GM19193 (cell line): ENCODE measurements around the gene ECM1.

ENCODE experiments used
- POLR2A ChIP-seq: IDR thresholded peaks from 4 replicates; pipeline ENCODE4 v1.6.1; 2011; ENCODE audit not compliant: insufficient read depth, insufficient read length; ENCODE audit errors: extremely low read depth

Gene ECM1

GRCh38 chr1:150525348-150525747, 17.4 kb downstream of the ECM1 start:
- no peak for TF ChIP-seq POLR2A

DNA sequence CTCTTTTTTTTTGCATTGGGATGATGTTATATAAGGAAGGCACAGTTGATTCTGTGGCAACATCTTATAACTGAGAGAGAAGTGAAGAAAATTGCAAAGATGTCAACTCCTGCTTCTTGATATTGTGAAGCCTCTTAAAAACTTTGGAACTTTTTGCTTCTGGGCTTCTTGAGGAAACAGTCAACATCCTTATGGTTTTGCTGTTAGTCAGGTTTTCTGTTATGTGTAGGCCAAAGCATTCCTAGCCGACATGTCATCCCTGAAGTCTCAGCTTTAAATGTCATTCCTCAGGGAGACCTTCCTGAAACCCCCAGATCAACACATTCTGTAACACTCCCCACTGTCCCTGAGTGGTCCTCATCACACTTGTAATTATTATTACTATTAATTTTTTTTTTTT, 20.3 kb downstream of the ECM1 start:
- TF ChIP-seq POLR2A: no peak

DNA sequence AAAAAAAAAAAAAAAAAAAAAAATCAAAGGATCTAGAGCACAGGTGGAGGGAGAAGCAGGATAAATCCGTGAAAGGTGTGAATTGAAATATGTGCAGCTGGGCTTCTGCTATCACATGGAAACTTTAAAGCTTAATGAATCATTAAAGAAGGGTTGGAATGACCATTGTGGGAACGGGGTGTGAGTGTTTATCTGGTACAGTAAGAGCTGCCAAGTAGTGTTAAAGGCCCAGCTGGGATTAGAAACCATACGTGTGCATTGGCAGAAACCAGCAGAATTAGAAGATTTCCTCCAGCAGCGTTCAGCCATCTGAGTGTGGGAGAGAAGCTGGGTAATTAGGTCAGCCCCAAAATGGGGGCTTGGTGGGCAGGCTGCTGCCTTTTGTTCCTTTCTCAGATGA, 21.1 kb downstream of the ECM1 start:
- TF ChIP-seq POLR2A: no peak

GRCh38 chr1:150530491-150531159, 22.7 kb downstream of the ECM1 start:
- TF ChIP-seq POLR2A: no peak

DNA sequence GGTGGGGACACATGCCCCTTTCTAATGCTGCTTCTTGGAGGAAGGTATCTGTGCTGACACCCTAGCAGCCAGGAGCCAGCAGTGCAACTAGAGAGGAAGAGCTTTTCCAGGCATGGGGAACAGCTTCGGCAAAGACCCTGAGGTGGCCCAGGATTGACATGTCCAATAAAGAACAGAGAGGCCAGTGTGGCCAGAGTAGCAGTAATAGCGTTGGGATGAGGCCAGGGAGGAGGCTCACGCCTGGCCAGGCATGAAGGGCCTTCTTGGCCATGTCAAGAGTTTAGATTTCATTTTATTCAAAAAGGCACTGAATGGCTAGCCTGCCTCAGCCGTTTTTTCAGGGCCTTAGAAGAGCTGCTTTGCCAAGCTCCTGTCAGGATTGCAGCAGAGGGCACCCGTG, 25.0 kb downstream of the ECM1 start:
- TF ChIP-seq POLR2A: no peak

- TF ChIP-seq POLR2A: no peak
Measured at GRCh38 chr1:150534002-150534401, 26.1 kb downstream of the ECM1 start.

- no peak for TF ChIP-seq POLR2A
Measured at GRCh38 chr1:150535511-150536287, 27.8 kb downstream of the ECM1 start.

GRCh38 chr1:150536836-150537731, 29.2 kb downstream of the ECM1 start:
- no peak for TF ChIP-seq POLR2A

DNA sequence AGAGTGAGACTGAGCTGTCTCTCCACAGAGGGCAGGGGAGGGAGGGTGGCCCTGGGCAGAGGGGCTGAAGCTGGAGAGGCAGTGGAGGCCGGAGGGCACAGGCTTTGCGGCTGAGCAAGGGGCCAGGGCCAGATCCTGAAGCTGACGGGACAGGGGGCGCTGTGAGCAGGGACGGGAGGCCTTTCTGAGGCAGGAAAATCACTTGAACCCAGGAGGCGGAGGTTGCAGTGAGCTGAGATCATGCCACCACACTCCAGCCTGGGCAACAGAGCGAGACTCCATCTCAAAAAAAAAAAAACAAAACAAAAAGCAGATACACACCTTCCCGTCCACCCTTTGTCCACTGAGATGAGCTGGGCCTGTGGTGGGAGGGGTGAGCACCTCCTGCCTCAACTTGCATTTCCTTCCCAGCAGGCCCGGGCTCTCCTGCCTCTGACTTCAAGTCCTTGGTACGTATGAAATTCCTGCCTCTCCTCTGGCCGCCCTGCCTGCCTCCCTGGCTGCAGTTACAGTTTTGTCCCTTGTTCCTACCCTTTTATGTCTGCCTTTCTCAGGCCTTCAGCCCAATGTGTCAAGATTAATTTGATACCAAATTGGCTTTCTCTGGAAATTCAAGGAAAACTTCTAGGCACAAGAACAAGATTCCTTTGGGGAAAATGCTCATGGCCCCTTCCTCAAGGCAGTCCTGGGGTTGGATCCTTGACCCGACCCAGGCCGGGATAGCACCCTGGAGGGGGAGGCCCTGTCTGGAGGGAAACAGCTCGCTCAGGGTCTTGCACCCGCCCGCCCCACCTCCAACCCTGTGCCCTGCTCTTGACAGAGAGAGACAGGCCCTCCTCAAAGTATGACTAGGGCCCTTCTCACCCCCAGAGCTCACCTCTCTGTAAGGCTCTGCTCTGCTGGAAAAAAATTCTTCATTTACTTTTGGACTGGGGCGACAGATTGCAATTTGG, 30.1 kb downstream of the ECM1 start:
- no peak for TF ChIP-seq POLR2A

- no peak for TF ChIP-seq POLR2A
Measured at GRCh38 chr1:150543500-150544143, 35.7 kb downstream of the ECM1 start.

DNA sequence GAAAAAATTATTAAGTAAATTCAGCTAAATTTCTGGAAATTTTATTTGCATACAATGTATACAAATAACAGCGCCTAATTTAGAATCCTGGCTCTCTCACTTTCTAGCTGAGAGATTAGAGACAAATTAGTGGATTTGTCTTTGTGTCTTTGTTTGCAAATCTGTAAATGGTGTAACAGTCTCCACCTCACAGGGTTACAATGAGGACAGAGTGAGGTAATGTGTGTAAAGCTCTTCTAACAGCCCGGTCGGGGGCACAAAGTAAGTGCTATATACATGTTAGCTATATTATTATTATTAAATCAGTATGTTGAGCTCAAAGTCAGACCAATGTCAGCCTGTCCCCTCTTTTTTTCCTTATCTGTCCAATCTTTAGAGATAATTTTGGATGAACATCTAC, 36.3 kb downstream of the ECM1 start:
- TF ChIP-seq POLR2A: no peak

- no peak for TF ChIP-seq POLR2A
Measured at GRCh38 chr1:150545486-150546032, 37.6 kb downstream of the ECM1 start.

- no peak for TF ChIP-seq POLR2A
Measured at GRCh38 chr1:150546294-150546937, 38.5 kb downstream of the ECM1 start.

GRCh38 chr1:150548324-150548631, 40.4 kb downstream of the ECM1 start:
- TF ChIP-seq POLR2A: no peak
